Lower lobe of right lung (tissue), 2 donors: ENCODE data around the gene PYCR2. TPM values are rescaled to one million over a fixed set of nuclear protein-coding genes. Genes with fewer than 3 reads are reported as not detected.

ENCODE experiments used
- ATAC-seq, 2 donors: fragments of 200-7000 bp; cut with Tn5 transposase; one replicate each; pipeline ENCODE4 v1.9.1; 2020 to 2022; ENCODE audit warnings: mild to moderate bottlenecking in 2 of 2, moderate library complexity in 2 of 2
- DNase-seq: peaks from one replicate; pipeline ENCODE4 v3.0.0-alpha.2; 2020
- H3K27ac ChIP-seq: fragments of 200-600 bp; one replicate; pipeline ENCODE4 v1.8.0; 2022
- H3K27me3 ChIP-seq: fragments of 200-600 bp; one replicate; pipeline ENCODE4 v1.8.0; 2022; ENCODE audit warnings: low read depth
- H3K36me3 ChIP-seq: fragments of 200-600 bp; one replicate; pipeline ENCODE4 v1.8.0; 2022; ENCODE audit warnings: mild to moderate bottlenecking
- H3K4me1 ChIP-seq: fragments of 200-600 bp; one replicate; pipeline ENCODE4 v1.8.0; 2022
- H3K4me3 ChIP-seq: fragments of 200-600 bp; one replicate; pipeline ENCODE4 v1.8.0; 2022; ENCODE audit warnings: mild to moderate bottlenecking
- H3K9me3 ChIP-seq: fragments of 200-600 bp; one replicate; pipeline ENCODE4 v1.8.0; 2022
- intact Hi-C: fragments of 100-400 bp; cut with DNase I; formaldehyde crosslinking; loops from one replicate; pipeline ENCODE4 v1.11.0; 2022
- total RNA-seq: library from RNA; stranded (reverse); fragmentation: NEBNext Ultra II Directional; extraction: Animal tissue kit (Norgen Biotek cat#: 25700); gene quantifications from one replicate; pipeline ENCODE4 v1.2.1, GENCODE V29; 2021
- TF ChIP-seq, protein P1 (sequence below): fragments of 200-600 bp; IDR thresholded peaks from one replicate; pipeline ENCODE4 v1.8.0; 2022; ENCODE audit warnings: antibody characterized with exemption, mild to moderate bottlenecking
- donor health status: DM: no; HTN: yes; CAD: no; lungs with severe emphysema.

PYCR2 gene
- total RNA-seq, 1 donor from 2014 or later = 73.2 TPM

DNA sequence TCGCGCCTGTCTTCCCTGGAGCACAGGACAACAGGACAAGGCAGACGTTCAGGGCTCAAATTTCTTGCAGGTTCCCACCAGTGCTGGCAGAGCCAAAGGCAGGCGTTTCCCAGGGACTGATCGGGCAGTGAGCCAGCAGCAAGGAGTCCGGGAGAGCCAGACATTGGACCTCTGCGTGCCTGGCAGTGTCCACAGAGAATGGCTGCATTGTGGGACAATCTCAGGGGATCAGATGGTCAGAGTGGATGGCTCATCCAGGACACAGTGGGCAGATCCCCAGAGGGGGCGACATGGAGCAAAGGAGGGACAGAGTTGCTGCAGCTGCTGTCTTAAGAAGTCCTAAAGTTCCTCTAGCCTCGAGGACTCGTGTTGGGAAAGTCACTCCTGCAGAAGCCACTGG lies 46.5 kb downstream of the PYCR2 start:
- intact Hi-C loops = no loop called here
- peak; percentile 54 for DNase-seq
- TF ChIP-seq, protein P1, sequence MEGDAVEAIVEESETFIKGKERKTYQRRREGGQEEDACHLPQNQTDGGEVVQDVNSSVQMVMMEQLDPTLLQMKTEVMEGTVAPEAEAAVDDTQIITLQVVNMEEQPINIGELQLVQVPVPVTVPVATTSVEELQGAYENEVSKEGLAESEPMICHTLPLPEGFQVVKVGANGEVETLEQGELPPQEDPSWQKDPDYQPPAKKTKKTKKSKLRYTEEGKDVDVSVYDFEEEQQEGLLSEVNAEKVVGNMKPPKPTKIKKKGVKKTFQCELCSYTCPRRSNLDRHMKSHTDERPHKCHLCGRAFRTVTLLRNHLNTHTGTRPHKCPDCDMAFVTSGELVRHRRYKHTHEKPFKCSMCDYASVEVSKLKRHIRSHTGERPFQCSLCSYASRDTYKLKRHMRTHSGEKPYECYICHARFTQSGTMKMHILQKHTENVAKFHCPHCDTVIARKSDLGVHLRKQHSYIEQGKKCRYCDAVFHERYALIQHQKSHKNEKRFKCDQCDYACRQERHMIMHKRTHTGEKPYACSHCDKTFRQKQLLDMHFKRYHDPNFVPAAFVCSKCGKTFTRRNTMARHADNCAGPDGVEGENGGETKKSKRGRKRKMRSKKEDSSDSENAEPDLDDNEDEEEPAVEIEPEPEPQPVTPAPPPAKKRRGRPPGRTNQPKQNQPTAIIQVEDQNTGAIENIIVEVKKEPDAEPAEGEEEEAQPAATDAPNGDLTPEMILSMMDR = peak; percentile 48
- Histone ChIP-seq H3K27ac (peak overlapping the region; percentile 64), H3K9me3 (no peaks in the 10 kb centered on the region), H3K27me3 (no peaks in the 10 kb centered on the region), H3K4me3 (no peak overlapping the region), H3K36me3 (peaks cover 52% of the 10 kb centered on the region), H3K4me1 (peaks cover 53% of the 10 kb centered on the region)
- ATAC-seq = no peak

DNA sequence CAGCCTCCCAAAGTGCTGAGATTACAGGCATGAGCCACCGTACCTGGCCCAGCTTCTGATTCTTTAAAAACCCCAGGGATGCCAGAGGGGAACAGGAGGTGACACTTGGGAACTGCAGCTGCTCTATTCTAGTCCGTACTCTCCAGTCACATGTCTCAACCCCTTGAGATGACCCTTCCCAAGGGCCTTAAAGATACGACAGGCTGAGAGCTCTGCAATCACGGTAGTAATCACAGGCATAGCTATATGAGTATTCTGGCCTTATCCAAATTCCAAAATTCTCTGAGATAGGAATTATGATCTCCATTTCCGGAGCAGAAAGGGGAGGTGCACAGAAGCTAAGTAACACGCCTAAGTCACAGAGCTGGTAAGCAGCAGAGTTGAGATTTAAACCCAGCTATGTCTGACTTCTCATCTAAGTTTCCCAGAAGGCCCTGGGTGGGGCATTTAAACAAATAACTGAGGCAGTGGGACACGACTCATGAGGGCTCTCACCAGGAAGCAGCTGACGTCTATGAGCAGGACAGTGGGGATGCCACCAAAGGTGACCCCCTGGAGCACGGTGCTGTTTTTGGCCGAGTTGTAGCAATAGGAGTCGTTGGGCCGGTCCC lies 47.0 kb downstream of the PYCR2 start:
- Histone ChIP-seq H3K9me3 (no peaks in the 10 kb centered on the region), H3K27me3 (no peaks in the 10 kb centered on the region), H3K4me3 (no peak overlapping the region), H3K4me1 (peaks cover 53% of the 10 kb centered on the region), H3K36me3 (peaks cover 58% of the 10 kb centered on the region), H3K27ac (peak overlapping the region; percentile 64)
- intact Hi-C loops = no loop called here
- ATAC-seq (no peak), DNase-seq (no peak)
- TF ChIP-seq, protein P1 = no peak

DNA sequence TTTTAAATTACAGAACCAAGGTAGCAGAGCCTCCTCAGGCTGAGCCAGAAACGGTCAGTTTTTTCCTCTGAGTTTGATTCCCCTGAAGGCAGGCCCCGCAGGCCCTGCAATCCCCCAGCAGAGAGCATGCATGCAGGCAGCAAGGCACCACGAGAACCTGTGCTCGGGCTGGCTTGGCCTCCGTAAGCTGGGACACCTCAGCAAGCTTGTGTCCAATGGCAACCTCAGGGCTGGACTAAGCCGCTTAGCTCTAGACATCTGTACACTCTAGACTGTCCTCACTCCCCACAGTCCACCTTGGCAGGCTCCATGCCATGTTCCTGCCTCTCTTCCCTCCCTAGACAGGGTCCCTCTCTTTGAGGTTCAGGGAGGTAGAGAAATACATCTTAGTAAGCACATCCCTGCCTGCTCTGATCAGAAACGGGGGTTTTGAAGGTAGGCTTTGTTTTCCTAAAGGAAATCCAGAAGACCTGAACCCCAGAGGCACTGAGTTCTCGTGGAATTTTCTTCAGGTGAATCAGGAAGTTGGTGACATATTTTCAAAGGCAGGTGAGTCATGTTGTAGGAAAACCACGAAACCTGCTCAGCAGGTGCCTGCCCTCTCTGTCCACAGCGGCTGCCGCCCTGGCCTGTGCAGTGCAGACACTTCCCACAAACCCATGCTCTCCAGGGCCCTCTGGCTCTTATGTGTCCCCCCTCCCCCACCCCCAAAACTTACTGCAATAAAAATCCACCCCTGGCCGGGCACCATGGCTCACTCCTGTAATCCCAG lies 48.8 kb downstream of the PYCR2 start:
- H3K4me3 ChIP-seq = no peak overlapping the region
- intact Hi-C loops = no loop called here
- TF ChIP-seq, protein P1 = no peak
- ATAC-seq = peak; percentile 84 to 91
- peak; percentile 79 for DNase-seq
- H3K27me3 ChIP-seq = no peaks in the 10 kb centered on the region
- H3K4me1 ChIP-seq = peaks cover 40% of the 10 kb centered on the region
- peaks cover 76% of the 10 kb centered on the region for H3K36me3 ChIP-seq
- peak overlapping the region; percentile 73 for H3K27ac ChIP-seq
- no peaks in the 10 kb centered on the region for H3K9me3 ChIP-seq

DNA sequence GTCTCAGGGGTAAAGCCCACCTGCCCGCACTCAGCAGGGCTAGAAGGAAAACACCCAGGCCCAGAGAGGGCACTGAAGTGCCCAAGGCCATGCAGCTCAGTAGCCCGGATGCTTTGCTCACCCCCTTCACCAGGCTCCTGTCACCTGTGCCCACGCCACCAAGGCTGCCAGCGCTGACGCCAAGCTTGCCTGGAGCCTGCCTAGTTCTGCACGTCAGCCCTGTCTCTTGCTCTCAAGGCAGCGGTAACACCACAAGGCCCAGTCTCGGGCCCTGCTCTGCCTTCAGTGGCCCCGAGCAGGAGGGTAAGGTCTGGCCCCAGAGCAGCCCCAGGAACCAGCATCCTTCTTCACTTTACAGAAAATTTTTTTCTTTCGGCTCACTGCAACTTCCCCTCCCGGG lies 49.6 kb downstream of the PYCR2 start:
- Histone ChIP-seq H3K36me3 (peaks cover 84% of the 10 kb centered on the region), H3K4me1 (peaks cover 32% of the 10 kb centered on the region), H3K4me3 (no peak overlapping the region), H3K27ac (peak overlapping the region; percentile 73), H3K27me3 (no peaks in the 10 kb centered on the region), H3K9me3 (no peaks in the 10 kb centered on the region)
- intact Hi-C loops = no loop called here
- DNase-seq = peak; percentile 31
- TF ChIP-seq, protein P1 = no peak
- ATAC-seq = no peak

DNA sequence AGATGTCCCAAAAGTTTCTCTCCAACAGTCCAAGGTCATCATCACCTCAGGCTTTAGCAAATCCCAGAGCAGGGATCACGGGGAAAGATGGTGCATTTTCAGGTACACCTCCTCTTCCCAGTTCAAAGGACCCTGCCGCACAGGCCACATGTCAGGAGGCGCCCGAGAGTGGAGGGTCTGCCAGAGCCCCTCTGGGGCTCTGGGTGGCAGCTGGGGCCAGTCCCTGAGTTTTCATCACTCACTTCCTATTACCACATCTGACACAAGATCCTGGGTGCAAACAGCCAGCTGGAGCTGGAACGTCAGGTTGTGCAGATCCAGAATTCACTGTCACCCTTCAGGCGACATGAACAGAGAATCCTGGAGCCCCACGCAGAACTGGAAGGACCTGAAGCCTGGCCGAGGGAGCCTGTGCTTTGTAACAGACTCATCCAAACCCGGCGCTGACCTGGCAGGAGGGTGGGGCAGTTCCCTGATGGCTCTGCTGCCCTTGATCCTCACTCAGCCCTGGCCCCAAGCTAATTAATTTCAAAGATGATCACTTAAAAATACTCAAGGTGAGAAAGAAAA lies 50.7 kb downstream of the PYCR2 start:
- TF ChIP-seq, protein P1 = no peak
- Histone ChIP-seq H3K4me3 (no peak overlapping the region), H3K27me3 (no peaks in the 10 kb centered on the region), H3K4me1 (peaks cover 23% of the 10 kb centered on the region), H3K27ac (no peak overlapping the region), H3K36me3 (peaks cover 95% of the 10 kb centered on the region), H3K9me3 (no peaks in the 10 kb centered on the region)
- intact Hi-C loops = no loop called here
- DNase-seq = peak; percentile 31
- ATAC-seq = no peak
